PFSK-1 (cell line): ENCODE data around the gene CXCL12.

Source experiments
- FOXP2 ChIP-seq: optimal IDR thresholded peaks from 2 replicates; pipeline ENCODE3; 2011; ENCODE audit warnings: borderline replicate concordance, control low read depth, inconsistent platforms; ENCODE audit not compliant: insufficient read depth; ENCODE audit errors: extremely low read length, extremely low read depth
- TAF1 ChIP-seq: IDR thresholded peaks from 2 replicates; pipeline ENCODE4 v1.6.1; 2012; ENCODE audit warnings: low read length, control low read depth, borderline replicate concordance; ENCODE audit not compliant: insufficient read depth
- TF ChIP-seq, protein P1 (sequence below), 2 experiments: IDR thresholded peaks; 2 replicates each; pipeline versions ENCODE4 v1.6.1 to v1.8.0; 2011 to 2012; ENCODE audit warnings: low read depth in 2 of 2, low read length in 2 of 2, control low read depth in 1 of 2, inconsistent platforms in 1 of 2, mild to moderate bottlenecking in 1 of 2, moderate library complexity in 1 of 2; ENCODE audit not compliant: insufficient read depth in 1 of 2

DNA sequence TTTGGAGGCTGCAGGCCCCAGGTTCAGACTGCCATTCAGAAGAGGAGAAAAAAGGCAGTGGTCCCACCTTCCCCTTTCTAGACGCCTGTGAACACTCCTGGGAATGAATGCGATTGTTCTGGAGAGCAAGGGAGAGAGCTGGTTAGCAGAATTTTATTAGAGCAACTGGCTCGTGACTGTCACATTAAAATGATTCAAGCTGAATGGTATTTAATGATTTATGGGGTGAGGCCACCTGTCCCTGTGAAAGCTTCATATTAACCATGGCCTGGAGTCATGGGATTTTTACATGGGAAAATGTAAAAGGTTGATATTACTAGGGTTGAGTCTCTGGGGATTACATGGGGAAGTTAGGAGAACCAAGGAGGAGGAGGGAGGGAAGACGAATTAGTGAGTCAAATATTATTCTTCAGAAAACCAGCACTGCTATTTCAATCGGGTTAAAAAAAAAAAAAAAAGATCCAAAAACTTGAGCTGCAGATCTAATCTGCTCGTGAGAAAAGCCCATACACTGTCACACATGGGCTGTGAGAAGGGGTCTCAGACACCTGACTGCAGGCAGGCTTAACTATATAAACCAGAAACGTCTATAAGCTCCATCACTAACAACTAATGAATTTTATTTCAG, 8.3 kb downstream of the CXCL12 start:
- TF ChIP-seq FOXP2 (no peak), TAF1 (no peak)
- TF ChIP-seq, protein P1, sequence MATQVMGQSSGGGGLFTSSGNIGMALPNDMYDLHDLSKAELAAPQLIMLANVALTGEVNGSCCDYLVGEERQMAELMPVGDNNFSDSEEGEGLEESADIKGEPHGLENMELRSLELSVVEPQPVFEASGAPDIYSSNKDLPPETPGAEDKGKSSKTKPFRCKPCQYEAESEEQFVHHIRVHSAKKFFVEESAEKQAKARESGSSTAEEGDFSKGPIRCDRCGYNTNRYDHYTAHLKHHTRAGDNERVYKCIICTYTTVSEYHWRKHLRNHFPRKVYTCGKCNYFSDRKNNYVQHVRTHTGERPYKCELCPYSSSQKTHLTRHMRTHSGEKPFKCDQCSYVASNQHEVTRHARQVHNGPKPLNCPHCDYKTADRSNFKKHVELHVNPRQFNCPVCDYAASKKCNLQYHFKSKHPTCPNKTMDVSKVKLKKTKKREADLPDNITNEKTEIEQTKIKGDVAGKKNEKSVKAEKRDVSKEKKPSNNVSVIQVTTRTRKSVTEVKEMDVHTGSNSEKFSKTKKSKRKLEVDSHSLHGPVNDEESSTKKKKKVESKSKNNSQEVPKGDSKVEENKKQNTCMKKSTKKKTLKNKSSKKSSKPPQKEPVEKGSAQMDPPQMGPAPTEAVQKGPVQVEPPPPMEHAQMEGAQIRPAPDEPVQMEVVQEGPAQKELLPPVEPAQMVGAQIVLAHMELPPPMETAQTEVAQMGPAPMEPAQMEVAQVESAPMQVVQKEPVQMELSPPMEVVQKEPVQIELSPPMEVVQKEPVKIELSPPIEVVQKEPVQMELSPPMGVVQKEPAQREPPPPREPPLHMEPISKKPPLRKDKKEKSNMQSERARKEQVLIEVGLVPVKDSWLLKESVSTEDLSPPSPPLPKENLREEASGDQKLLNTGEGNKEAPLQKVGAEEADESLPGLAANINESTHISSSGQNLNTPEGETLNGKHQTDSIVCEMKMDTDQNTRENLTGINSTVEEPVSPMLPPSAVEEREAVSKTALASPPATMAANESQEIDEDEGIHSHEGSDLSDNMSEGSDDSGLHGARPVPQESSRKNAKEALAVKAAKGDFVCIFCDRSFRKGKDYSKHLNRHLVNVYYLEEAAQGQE (IDR thresholded peaks at IDR 0.05; ENCODE audit: insufficient read depth in 1 of 2, low read depth in 2 of 2, low read length in 2 of 2) = no peak
